NCI-H146 (cell line): ENCODE data around the gene SYVN1.
"Not testable (repeated sequence)": the region's sequence is repeated elsewhere in the genome, so short reads cannot be mapped to it uniquely, and the experiment has no call there.

Source experiments
- DNase-seq: peaks from one replicate; lab custom pipeline; 2025; lab: John Stamatoyannopoulos, UW

Gene SYVN1

GRCh38 chr11:65127473-65128181 is 6.7 kb downstream of the SYVN1 start:
- no peak for DNase-seq

- no peak for DNase-seq
Observed at GRCh38 chr11:65126624-65127274, 7.6 kb downstream of the SYVN1 start.

- no peak for DNase-seq
Observed at GRCh38 chr11:65125197-65126056, 8.9 kb downstream of the SYVN1 start.

GRCh38 chr11:65124480-65125196 is 9.7 kb downstream of the SYVN1 start:
- no peak for DNase-seq

GRCh38 chr11:65121865-65122696 is 12.2 kb downstream of the SYVN1 start, which contains the start of the genes FAU and MRPL49:
Gene FAU, minus strand, starts transcription at chr11:65122134. Its CDS starts 321 bp downstream, at chr11:65121813.
Gene MRPL49, plus strand, starts transcription at chr11:65122321. Its CDS starts 26 bp downstream, at chr11:65122347.
- peak; percentile 98 for DNase-seq

- peak; percentile 15 for DNase-seq
Observed at GRCh38 chr11:65121447-65121864, 12.9 kb downstream of the SYVN1 start.

GRCh38 chr11:65120831-65121230 is 13.5 kb downstream of the SYVN1 start:
- DNase-seq = no peak

GRCh38 chr11:65119670-65119995 is 14.7 kb downstream of the SYVN1 start:
- DNase-seq = no peak

- DNase-seq = not testable (repeated sequence)
Observed at GRCh38 chr11:65118891-65119669, 15.2 kb downstream of the SYVN1 start.

GRCh38 chr11:65118097-65118837 is 16.1 kb downstream of the SYVN1 start:
- DNase-seq = no peak

- peak; percentile 99 for DNase-seq
Observed at GRCh38 chr11:65117206-65118096, 16.9 kb downstream of the SYVN1 start, which contains the start of gene ZNHIT2. Gene ZNHIT2, minus strand, starts transcription at chr11:65117701. Its CDS starts 48 bp downstream, at chr11:65117653.

GRCh38 chr11:65116370-65117205 is 17.7 kb downstream of the SYVN1 start:
- peak; percentile 52 for DNase-seq

GRCh38 chr11:65115361-65116082 is 18.8 kb downstream of the SYVN1 start:
- DNase-seq = no peak

GRCh38 chr11:65114538-65115171 is 19.7 kb downstream of the SYVN1 start:
- no peak for DNase-seq

- no peak for DNase-seq
Observed at GRCh38 chr11:65113839-65114238, 20.5 kb downstream of the SYVN1 start.

- DNase-seq = peak; percentile 30
Observed at GRCh38 chr11:65113361-65113756, 21.0 kb downstream of the SYVN1 start.
